ENCODE results near the gene SRMS. TPM values are rescaled to one million over a fixed set of nuclear protein-coding genes. Genes with fewer than 3 reads are reported as not detected.

Gene SRMS
- total and polyA plus RNA-seq, 2 donors (not counting 3 experiments of a cell fraction or from before 2014, with no cell fraction given) = not detected

GRCh38 chr20:63496596-63497120, 50.9 kb downstream of the SRMS start:
- Histone ChIP-seq H3K9me3 (replicated peaks; ENCODE audit: control insufficient read depth, insufficient read depth, low read length) (no peaks in the 10 kb centered on the region), H3K9ac (replicated peaks; ENCODE audit: extremely low read depth, insufficient read depth, low read length) (no peak overlapping the region), H3K4me2 (ENCODE audit: insufficient read depth, low read length) (no peak overlapping the region), H2AFZ (ENCODE audit: low read depth, low read length) (no peak overlapping the region), H3K27me3 (ENCODE audit: control insufficient read depth in 2 of 2, insufficient read depth in 2 of 2, low read length in 2 of 2) (no peaks in the 10 kb centered on the region), H3K4me1 (ENCODE audit: control insufficient read depth, extremely low read depth, insufficient read depth, low read length) (no peaks in the 10 kb centered on the region), H4K20me1 (replicated peaks; ENCODE audit: control insufficient read depth, extremely low read depth, insufficient read depth, low read length) (no peaks in the 10 kb centered on the region), H3K9me1 (replicated peaks; ENCODE audit: control insufficient read depth, extremely low read depth, insufficient read depth, low read length) (no peaks in the 10 kb centered on the region), H3K4me3 (replicated peaks in 1 of 3; ENCODE audit: insufficient read depth in 1 of 3, low read depth in 1 of 3, low read length in 3 of 3) (no peak overlapping the region), H3K36me3 (ENCODE audit: control insufficient read depth in 2 of 2, extremely low read depth in 1 of 2, insufficient read depth in 2 of 2, low read length in 2 of 2) (no peaks in the 10 kb centered on the region), H3K27ac (ENCODE audit: insufficient read depth, low read depth, low read length) (no peak overlapping the region), H3K79me2 (ENCODE audit: control insufficient read depth, insufficient read depth, low read length) (no peaks in the 10 kb centered on the region)
- BruUV-seq (replicated peaks) = no TSS peak
- POLR2A ChIA-PET = interaction anchor here (0.5 kb wide), 1 partner anchor 24 kb away, joined by 3 read pairs; no protein-coding TSS in a partner anchor
- TF ChIP-seq MYC (IDR thresholded peaks at IDR 0.05; ENCODE audit: low read depth, low read length) (no peak), POLR2AphosphoS5 (IDR thresholded peaks at IDR 0.05; ENCODE audit: insufficient read depth, low read depth, low read length) (no peak)
- DNase-seq (ENCODE audit: low read depth, low spot score) (no peak), FAIRE-seq (no peak)
- CTCF ChIA-PET = interaction anchor here (0.6 to 2.5 kb wide), 33 partner anchors 9 to 786 kb away, joined by 3 to 30 read pairs (median 3); partner anchors contain the start of genes ARFGAP1, HELZ2, PPDPF and PTK6
- dilution Hi-C loops (cut with MboI; ENCODE audit: extremely low pct_ligation_motif_present, low sequenced_read_pairs) (no loop called here), intact Hi-C loops (cut with micrococcal nuclease) (loop anchor here (1.0 to 2.0 kb wide), 3 partner anchors 24 to 624 kb away; partner anchors contain the start of gene PPDPF)

GRCh38 chr20:63495741-63496595, 51.6 kb downstream of the SRMS start:
- no peak for TF ChIP-seq EZH2 (IDR thresholded peaks at IDR 0.05; ENCODE audit: borderline replicate concordance, low read depth, low read length, severe bottlenecking)
- TF ChIP-seq, protein P1, sequence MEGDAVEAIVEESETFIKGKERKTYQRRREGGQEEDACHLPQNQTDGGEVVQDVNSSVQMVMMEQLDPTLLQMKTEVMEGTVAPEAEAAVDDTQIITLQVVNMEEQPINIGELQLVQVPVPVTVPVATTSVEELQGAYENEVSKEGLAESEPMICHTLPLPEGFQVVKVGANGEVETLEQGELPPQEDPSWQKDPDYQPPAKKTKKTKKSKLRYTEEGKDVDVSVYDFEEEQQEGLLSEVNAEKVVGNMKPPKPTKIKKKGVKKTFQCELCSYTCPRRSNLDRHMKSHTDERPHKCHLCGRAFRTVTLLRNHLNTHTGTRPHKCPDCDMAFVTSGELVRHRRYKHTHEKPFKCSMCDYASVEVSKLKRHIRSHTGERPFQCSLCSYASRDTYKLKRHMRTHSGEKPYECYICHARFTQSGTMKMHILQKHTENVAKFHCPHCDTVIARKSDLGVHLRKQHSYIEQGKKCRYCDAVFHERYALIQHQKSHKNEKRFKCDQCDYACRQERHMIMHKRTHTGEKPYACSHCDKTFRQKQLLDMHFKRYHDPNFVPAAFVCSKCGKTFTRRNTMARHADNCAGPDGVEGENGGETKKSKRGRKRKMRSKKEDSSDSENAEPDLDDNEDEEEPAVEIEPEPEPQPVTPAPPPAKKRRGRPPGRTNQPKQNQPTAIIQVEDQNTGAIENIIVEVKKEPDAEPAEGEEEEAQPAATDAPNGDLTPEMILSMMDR (IDR thresholded peaks at IDR 0.05; ENCODE audit: extremely low read depth in 1 of 2, insufficient read depth in 1 of 2, low read depth in 1 of 2, low read length in 2 of 2) = peak; percentile 92 to 96
- FAIRE-seq (peak; percentile 31), DNase-seq (ENCODE audit: low read depth, low spot score) (peak; percentile 44)
- no peaks in the 10 kb centered on the region for H3K9me3 ChIP-seq (replicated peaks; ENCODE audit: control insufficient read depth, insufficient read depth, low read length)
- H3K36me3 ChIP-seq (ENCODE audit: control insufficient read depth in 2 of 2, extremely low read depth in 1 of 2, insufficient read depth in 2 of 2, low read length in 2 of 2) = no peaks in the 10 kb centered on the region
- intact Hi-C loops (cut with micrococcal nuclease) = loop anchor here (1.0 to 2.0 kb wide), 3 partner anchors 24 to 624 kb away; partner anchors contain the start of gene PPDPF
- H3K79me2 ChIP-seq (ENCODE audit: control insufficient read depth, insufficient read depth, low read length) = no peaks in the 10 kb centered on the region
- ChIA-PET CTCF (interaction anchor here (0.6 to 2.5 kb wide), 33 partner anchors 9 to 787 kb away, joined by 3 to 30 read pairs (median 3); partner anchors contain the start of genes ARFGAP1, HELZ2, PPDPF and PTK6), POLR2A (interaction anchor here (0.5 kb wide), 1 partner anchor 24 kb away, joined by 3 read pairs; no protein-coding TSS in a partner anchor)
- H3K9ac ChIP-seq (replicated peaks; ENCODE audit: extremely low read depth, insufficient read depth, low read length) = no peak overlapping the region
- no peak overlapping the region for H3K4me2 ChIP-seq (ENCODE audit: insufficient read depth, low read length)
- no peaks in the 10 kb centered on the region for H4K20me1 ChIP-seq (replicated peaks; ENCODE audit: control insufficient read depth, extremely low read depth, insufficient read depth, low read length)
- no peak overlapping the region for H3K4me3 ChIP-seq (replicated peaks in 1 of 3; ENCODE audit: insufficient read depth in 1 of 3, low read depth in 1 of 3, low read length in 3 of 3)
- no peaks in the 10 kb centered on the region for H3K4me1 ChIP-seq (ENCODE audit: control insufficient read depth, extremely low read depth, insufficient read depth, low read length)
- H3K27ac ChIP-seq (ENCODE audit: insufficient read depth, low read depth, low read length) = no peak overlapping the region
- no peaks in the 10 kb centered on the region for H3K27me3 ChIP-seq (ENCODE audit: control insufficient read depth in 2 of 2, insufficient read depth in 2 of 2, low read length in 2 of 2)
- H3K9me1 ChIP-seq (replicated peaks; ENCODE audit: control insufficient read depth, extremely low read depth, insufficient read depth, low read length) = no peaks in the 10 kb centered on the region
- dilution Hi-C loops (cut with MboI; ENCODE audit: extremely low pct_ligation_motif_present, low sequenced_read_pairs) = no loop called here
- H2AFZ ChIP-seq (ENCODE audit: low read depth, low read length) = peak overlapping the region; percentile 41
- BruUV-seq (replicated peaks) = no TSS peak

Data from endothelial cell of umbilical vein (primary cell).